Ureter (tissue), 1 donor: ENCODE results near the gene SPECC1. TPM values are rescaled to one million over a fixed set of nuclear protein-coding genes. Genes with fewer than 3 reads are reported as not detected.
"Not testable (repeated sequence)": the region's sequence is repeated elsewhere in the genome, so short reads cannot be mapped to it uniquely, and the experiment has no call there.

Source experiments
- DNase-seq: peaks from one replicate; pipeline ENCODE4 v3.0.0-alpha.2; 2020; ENCODE audit warnings: low spot score
- total RNA-seq: library from RNA; stranded (reverse); gene quantifications from one replicate; pipeline ENCODE4 v1.2.4, GENCODE V29; 2023
- donor health status: DM: yes; HTN: yes; CAD: no.

Gene SPECC1
- total RNA-seq, 1 donor from 2014 or later, result 26.2 TPM

- no peak for DNase-seq
Measured at GRCh38 chr17:20094777-20095176, 85.6 kb downstream of the SPECC1 start.

GRCh38 chr17:20095336-20096080, 86.3 kb downstream of the SPECC1 start:
- DNase-seq, result peak; percentile 63

GRCh38 chr17:20096430-20096829, 87.3 kb downstream of the SPECC1 start:
- DNase-seq, result no peak

- DNase-seq, result no peak
Measured at GRCh38 chr17:20097330-20097729, 88.2 kb downstream of the SPECC1 start.

- no peak for DNase-seq
Measured at GRCh38 chr17:20098314-20098713, 89.2 kb downstream of the SPECC1 start.

GRCh38 chr17:20100806-20101205, 91.6 kb downstream of the SPECC1 start:
- not testable (repeated sequence) for DNase-seq

GRCh38 chr17:20103454-20104446, 94.6 kb downstream of the SPECC1 start:
- no peak for DNase-seq

- DNase-seq, result no peak
Measured at GRCh38 chr17:20105539-20106280, 96.6 kb downstream of the SPECC1 start.

GRCh38 chr17:20106446-20106845, 97.3 kb downstream of the SPECC1 start:
- not testable (repeated sequence) for DNase-seq

- DNase-seq, result no peak
Measured at GRCh38 chr17:20109076-20109475, 99.9 kb downstream of the SPECC1 start.

GRCh38 chr17:20111538-20111937, 102.4 kb downstream of the SPECC1 start:
- DNase-seq, result no peak

- no peak for DNase-seq
Measured at GRCh38 chr17:20114466-20114865, 105.3 kb downstream of the SPECC1 start.

GRCh38 chr17:20116683-20117309, 107.6 kb downstream of the SPECC1 start:
- peak; percentile 52 for DNase-seq

- no peak for DNase-seq
Measured at GRCh38 chr17:20118280-20118679, 109.1 kb downstream of the SPECC1 start.

- DNase-seq, result no peak
Measured at GRCh38 chr17:20120836-20121235, 111.7 kb downstream of the SPECC1 start.

- peak; percentile 55 for DNase-seq
Measured at GRCh38 chr17:20121359-20122253, 112.4 kb downstream of the SPECC1 start.

- no peak for DNase-seq
Measured at GRCh38 chr17:20122254-20122879, 113.2 kb downstream of the SPECC1 start.

- DNase-seq, result no peak
Measured at GRCh38 chr17:20123209-20123608, 114.0 kb downstream of the SPECC1 start.

- no peak for DNase-seq
Measured at GRCh38 chr17:20125724-20126123, 116.6 kb downstream of the SPECC1 start.
